ENCODE data around the gene MYO16. TPM values are rescaled to one million over a fixed set of nuclear protein-coding genes. Genes with fewer than 3 reads are reported as not detected.

Gene MYO16
- total and polyA plus RNA-seq, 2 donors (not counting 1 experiment from before 2014, with no cell fraction given): under 0.01 to 0.01 TPM

DNA sequence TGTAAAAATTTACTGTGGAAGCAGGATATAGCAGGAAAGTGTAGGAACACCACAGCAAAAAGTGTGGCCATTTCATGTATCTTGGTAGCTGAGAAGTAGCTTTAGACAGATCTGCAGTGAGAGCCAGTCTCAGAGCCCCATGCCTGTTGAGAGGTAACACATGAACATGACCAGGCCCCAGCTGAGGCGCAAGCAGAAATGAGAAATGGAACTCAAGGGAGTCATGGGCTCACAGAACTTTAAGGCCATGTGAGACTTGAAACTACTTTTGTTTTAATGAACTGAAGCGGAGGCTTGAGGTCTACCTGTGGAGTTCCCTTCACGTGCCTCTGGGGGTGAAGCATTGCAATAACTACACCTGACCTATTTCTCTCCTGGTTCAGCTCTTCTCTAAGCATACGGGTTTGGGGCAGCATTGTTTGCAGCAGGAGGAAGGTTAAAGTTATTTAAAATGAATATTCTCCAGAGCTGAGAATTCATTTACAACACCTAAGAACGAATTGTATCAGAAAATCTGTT is 3.3 kb downstream of the MYO16 start:
- Histone ChIP-seq H3K27ac (ENCODE audit: insufficient read depth, low read length) (no peak overlapping the region), H3K27me3 (ENCODE audit: control insufficient read depth, insufficient read depth, low read length) (no peaks in the 10 kb centered on the region), H3K36me3 (ENCODE audit: control insufficient read depth, insufficient read depth, low read length) (no peaks in the 10 kb centered on the region), H4K20me1 (ENCODE audit: control insufficient read depth, extremely low read depth, insufficient read depth, low read length) (no peaks in the 10 kb centered on the region), H3K4me2 (ENCODE audit: extremely low read depth, insufficient read depth, low read length) (no peak overlapping the region), H3K4me1 (ENCODE audit: control insufficient read depth, extremely low read depth, insufficient read depth, low read length) (no peaks in the 10 kb centered on the region), H2AFZ (ENCODE audit: low read length) (no peak overlapping the region), H3K9me3 (ENCODE audit: control insufficient read depth, insufficient read depth, low read depth, low read length) (no peaks in the 10 kb centered on the region), H3K4me3 (replicated peaks in 1 of 4; ENCODE audit: control extremely low read depth in 1 of 4, insufficient read depth in 1 of 4, low read depth in 3 of 4, low read length in 4 of 4) (no peak overlapping the region), H3K9ac (ENCODE audit: insufficient read depth, low read length) (no peak overlapping the region), H3K79me2 (ENCODE audit: control insufficient read depth, insufficient read depth, low read length) (no peaks in the 10 kb centered on the region)
- TF ChIP-seq EZH2 (IDR thresholded peaks at IDR 0.05; ENCODE audit: low read length, missing control alignments): no peak
- TF ChIP-seq, protein P1, sequence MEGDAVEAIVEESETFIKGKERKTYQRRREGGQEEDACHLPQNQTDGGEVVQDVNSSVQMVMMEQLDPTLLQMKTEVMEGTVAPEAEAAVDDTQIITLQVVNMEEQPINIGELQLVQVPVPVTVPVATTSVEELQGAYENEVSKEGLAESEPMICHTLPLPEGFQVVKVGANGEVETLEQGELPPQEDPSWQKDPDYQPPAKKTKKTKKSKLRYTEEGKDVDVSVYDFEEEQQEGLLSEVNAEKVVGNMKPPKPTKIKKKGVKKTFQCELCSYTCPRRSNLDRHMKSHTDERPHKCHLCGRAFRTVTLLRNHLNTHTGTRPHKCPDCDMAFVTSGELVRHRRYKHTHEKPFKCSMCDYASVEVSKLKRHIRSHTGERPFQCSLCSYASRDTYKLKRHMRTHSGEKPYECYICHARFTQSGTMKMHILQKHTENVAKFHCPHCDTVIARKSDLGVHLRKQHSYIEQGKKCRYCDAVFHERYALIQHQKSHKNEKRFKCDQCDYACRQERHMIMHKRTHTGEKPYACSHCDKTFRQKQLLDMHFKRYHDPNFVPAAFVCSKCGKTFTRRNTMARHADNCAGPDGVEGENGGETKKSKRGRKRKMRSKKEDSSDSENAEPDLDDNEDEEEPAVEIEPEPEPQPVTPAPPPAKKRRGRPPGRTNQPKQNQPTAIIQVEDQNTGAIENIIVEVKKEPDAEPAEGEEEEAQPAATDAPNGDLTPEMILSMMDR (conservative IDR thresholded peaks at IDR 0.05 in 1 of 2, IDR thresholded peaks at IDR 0.05 in 1 of 2; ENCODE audit: low read depth in 1 of 2, low read length in 2 of 2): no peak
- DNase-seq (ENCODE audit: low read depth in 2 of 2): no peak

DNA sequence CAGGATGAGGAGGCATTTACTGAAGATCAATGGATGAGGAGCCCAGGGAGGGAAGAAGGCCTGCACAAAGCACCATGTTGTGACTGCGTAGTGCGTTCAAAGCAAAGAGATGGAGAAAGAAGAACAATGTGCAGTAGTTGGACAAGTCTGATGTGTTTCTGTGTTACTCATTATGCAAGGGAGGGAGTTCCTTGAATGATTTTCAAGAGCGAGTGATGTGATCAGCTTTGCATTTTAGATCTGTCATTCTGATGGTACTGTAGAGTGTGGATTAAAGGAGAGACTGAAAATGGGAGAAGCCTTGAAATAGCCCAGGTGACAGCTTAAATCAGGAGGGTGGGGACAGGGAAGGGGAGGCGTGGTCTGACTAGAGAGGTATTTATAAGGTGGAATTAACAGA is 9.5 kb downstream of the MYO16 start:
- Histone ChIP-seq H3K79me2 (ENCODE audit: control insufficient read depth, insufficient read depth, low read length) (no peaks in the 10 kb centered on the region), H3K4me1 (ENCODE audit: control insufficient read depth, extremely low read depth, insufficient read depth, low read length) (no peaks in the 10 kb centered on the region), H3K4me3 (replicated peaks in 1 of 4; ENCODE audit: control extremely low read depth in 1 of 4, insufficient read depth in 1 of 4, low read depth in 3 of 4, low read length in 4 of 4) (no peak overlapping the region), H4K20me1 (ENCODE audit: control insufficient read depth, extremely low read depth, insufficient read depth, low read length) (no peaks in the 10 kb centered on the region), H3K27me3 (ENCODE audit: control insufficient read depth, insufficient read depth, low read length) (no peaks in the 10 kb centered on the region), H3K9me3 (ENCODE audit: control insufficient read depth, insufficient read depth, low read depth, low read length) (no peaks in the 10 kb centered on the region), H3K9ac (ENCODE audit: insufficient read depth, low read length) (no peak overlapping the region), H2AFZ (ENCODE audit: low read length) (no peak overlapping the region), H3K27ac (ENCODE audit: insufficient read depth, low read length) (no peak overlapping the region), H3K36me3 (ENCODE audit: control insufficient read depth, insufficient read depth, low read length) (no peaks in the 10 kb centered on the region), H3K4me2 (ENCODE audit: extremely low read depth, insufficient read depth, low read length) (no peak overlapping the region)
- TF ChIP-seq EZH2 (IDR thresholded peaks at IDR 0.05; ENCODE audit: low read length, missing control alignments): no peak
- TF ChIP-seq, protein P1 (conservative IDR thresholded peaks at IDR 0.05 in 1 of 2, IDR thresholded peaks at IDR 0.05 in 1 of 2; ENCODE audit: low read depth in 1 of 2, low read length in 2 of 2): no peak
- no peak for DNase-seq (ENCODE audit: low read depth in 2 of 2)

DNA sequence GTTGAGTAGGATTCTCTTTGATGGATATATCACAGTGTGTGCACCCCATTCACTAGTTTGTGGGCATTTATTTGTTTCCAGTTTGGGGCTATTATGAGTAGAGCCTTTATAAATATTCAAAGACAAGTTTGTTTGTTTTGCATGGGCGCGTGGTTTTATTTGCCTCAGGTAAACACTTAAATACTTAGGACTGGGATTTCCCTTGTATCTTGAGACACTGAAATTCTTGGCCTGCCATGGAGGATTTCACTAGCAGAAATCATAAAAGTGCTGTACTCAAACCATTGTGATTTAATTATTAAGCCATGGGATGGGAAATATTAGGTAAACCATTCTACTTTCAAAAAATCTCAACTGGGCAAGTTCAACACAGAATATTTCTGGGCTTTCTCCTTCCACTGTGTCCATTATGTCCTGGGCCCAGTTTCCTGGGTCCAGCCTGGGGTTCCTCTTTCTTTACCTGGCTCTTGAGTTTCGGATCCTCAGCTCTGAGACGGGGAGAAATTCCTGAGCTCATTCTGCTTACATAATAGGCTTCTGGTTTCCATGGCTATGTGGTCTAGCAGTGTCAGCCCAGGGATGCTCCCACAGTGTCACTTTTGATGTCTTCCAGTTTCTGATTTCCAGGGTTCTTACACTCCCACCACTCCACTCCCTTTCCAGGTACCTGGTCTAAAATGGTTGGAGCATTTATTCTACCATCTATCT is 14.4 kb downstream of the MYO16 start:
- H2AFZ ChIP-seq (ENCODE audit: low read length): no peak overlapping the region
- no peaks in the 10 kb centered on the region for H3K4me1 ChIP-seq (ENCODE audit: control insufficient read depth, extremely low read depth, insufficient read depth, low read length)
- H3K79me2 ChIP-seq (ENCODE audit: control insufficient read depth, insufficient read depth, low read length): no peaks in the 10 kb centered on the region
- DNase-seq (ENCODE audit: low read depth in 2 of 2): no peak
- no peaks in the 10 kb centered on the region for H3K27me3 ChIP-seq (ENCODE audit: control insufficient read depth, insufficient read depth, low read length)
- no peak overlapping the region for H3K27ac ChIP-seq (ENCODE audit: insufficient read depth, low read length)
- H3K9me3 ChIP-seq (ENCODE audit: control insufficient read depth, insufficient read depth, low read depth, low read length): no peaks in the 10 kb centered on the region
- H4K20me1 ChIP-seq (ENCODE audit: control insufficient read depth, extremely low read depth, insufficient read depth, low read length): no peaks in the 10 kb centered on the region
- no peaks in the 10 kb centered on the region for H3K36me3 ChIP-seq (ENCODE audit: control insufficient read depth, insufficient read depth, low read length)
- H3K4me3 ChIP-seq (replicated peaks in 1 of 4; ENCODE audit: control extremely low read depth in 1 of 4, insufficient read depth in 1 of 4, low read depth in 3 of 4, low read length in 4 of 4): no peak overlapping the region
- TF ChIP-seq, protein P1 (conservative IDR thresholded peaks at IDR 0.05 in 1 of 2, IDR thresholded peaks at IDR 0.05 in 1 of 2; ENCODE audit: low read depth in 1 of 2, low read length in 2 of 2): no peak
- TF ChIP-seq EZH2 (IDR thresholded peaks at IDR 0.05; ENCODE audit: low read length, missing control alignments): no peak
- H3K4me2 ChIP-seq (ENCODE audit: extremely low read depth, insufficient read depth, low read length): no peak overlapping the region
- H3K9ac ChIP-seq (ENCODE audit: insufficient read depth, low read length): no peak overlapping the region
